HG03439 (cell line): ENCODE results near the gene TUNAR.
"Not testable (repeated sequence)": the region's sequence is repeated elsewhere in the genome, so short reads cannot be mapped to it uniquely, and the experiment has no call there.

Experiments used
- ATAC-seq: cut with Tn5 transposase; IDR thresholded peaks from one replicate; pipeline ENCODE4 v1.9.1; 2021; ENCODE audit warnings: mild to moderate bottlenecking, moderate library complexity; ENCODE audit not compliant: unreplicated experiment

TUNAR gene

GRCh38 chr14:95968048-95968447 is 91.4 kb downstream of the TUNAR start:
- not testable (repeated sequence) for ATAC-seq
